GM18861 (cell line): ENCODE results near the gene PC.
"Not testable (repeated sequence)": the region's sequence is repeated elsewhere in the genome, so short reads cannot be mapped to it uniquely, and the experiment has no call there.

Experiments
- ATAC-seq: cut with Tn5 transposase; IDR thresholded peaks from one replicate; pipeline ENCODE4 v1.9.1; 2021; ENCODE audit not compliant: unreplicated experiment

Gene PC, protein sequence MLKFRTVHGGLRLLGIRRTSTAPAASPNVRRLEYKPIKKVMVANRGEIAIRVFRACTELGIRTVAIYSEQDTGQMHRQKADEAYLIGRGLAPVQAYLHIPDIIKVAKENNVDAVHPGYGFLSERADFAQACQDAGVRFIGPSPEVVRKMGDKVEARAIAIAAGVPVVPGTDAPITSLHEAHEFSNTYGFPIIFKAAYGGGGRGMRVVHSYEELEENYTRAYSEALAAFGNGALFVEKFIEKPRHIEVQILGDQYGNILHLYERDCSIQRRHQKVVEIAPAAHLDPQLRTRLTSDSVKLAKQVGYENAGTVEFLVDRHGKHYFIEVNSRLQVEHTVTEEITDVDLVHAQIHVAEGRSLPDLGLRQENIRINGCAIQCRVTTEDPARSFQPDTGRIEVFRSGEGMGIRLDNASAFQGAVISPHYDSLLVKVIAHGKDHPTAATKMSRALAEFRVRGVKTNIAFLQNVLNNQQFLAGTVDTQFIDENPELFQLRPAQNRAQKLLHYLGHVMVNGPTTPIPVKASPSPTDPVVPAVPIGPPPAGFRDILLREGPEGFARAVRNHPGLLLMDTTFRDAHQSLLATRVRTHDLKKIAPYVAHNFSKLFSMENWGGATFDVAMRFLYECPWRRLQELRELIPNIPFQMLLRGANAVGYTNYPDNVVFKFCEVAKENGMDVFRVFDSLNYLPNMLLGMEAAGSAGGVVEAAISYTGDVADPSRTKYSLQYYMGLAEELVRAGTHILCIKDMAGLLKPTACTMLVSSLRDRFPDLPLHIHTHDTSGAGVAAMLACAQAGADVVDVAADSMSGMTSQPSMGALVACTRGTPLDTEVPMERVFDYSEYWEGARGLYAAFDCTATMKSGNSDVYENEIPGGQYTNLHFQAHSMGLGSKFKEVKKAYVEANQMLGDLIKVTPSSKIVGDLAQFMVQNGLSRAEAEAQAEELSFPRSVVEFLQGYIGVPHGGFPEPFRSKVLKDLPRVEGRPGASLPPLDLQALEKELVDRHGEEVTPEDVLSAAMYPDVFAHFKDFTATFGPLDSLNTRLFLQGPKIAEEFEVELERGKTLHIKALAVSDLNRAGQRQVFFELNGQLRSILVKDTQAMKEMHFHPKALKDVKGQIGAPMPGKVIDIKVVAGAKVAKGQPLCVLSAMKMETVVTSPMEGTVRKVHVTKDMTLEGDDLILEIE

DNA sequence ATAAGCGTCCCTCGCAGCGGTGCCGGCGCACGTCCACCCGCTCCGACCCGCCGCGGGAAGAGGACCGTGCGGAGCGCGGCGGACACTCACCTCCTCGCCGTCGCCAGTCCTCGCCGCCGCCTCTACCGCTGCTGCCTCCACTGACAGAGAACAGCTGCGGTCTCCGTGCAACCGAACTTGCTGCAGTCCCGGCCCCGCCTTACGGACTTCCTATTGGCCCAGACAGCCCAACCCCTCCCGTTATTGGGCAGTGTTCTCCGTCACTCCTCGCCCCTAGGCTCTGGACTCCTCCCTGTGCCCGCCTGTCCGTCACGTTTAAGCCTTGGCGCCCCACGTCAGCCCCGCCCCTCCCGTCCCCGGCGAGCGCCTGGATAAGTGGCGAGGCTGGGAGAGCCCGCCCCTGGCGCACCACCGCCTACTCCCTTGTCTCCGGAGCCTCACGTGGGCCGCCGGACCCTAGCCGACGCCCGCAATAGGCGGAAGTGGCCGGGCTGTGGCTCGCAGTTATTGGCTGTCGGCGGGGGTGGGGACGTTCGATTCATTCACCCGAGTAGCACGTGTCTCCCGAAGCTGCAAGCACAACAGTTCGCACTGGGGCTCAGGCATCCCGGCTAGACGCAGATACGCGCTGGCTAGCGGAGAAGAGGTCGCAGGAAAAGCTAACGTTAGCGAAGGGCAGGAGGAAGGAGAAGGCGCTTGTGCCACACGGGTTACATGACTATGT is at the start of gene PC:
TSS of gene PC (minus strand) at position 152 of the 724 bp plus-strand sequence. CDS start 86,224 bp downstream, outside the sequence.
- no peak for ATAC-seq

DNA sequence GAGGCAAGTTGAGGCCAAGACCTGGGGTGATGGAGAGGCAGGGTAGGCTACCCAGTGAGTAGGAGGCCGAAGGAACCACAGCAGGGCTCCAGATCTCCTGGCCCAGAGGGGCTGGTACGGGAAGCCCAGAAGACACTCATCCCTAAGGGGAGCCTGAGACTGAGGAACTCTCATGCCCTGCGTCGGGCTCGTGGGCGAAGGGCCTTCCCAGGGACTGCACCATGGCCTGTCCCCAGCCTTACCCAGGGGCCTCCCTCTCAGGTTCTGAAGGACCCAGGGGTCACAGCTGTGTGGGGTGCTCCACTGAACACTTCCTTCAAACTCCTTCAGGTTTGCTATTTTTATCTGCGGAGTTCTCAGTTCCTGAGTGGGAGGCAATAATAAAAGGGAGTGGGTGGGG is 48.9 kb upstream of the PC start:
- ATAC-seq, result no peak

- no peak for ATAC-seq
These were observed 48.1 kb upstream of the PC start for GRCh38 chr11:67006029-67006884.

DNA sequence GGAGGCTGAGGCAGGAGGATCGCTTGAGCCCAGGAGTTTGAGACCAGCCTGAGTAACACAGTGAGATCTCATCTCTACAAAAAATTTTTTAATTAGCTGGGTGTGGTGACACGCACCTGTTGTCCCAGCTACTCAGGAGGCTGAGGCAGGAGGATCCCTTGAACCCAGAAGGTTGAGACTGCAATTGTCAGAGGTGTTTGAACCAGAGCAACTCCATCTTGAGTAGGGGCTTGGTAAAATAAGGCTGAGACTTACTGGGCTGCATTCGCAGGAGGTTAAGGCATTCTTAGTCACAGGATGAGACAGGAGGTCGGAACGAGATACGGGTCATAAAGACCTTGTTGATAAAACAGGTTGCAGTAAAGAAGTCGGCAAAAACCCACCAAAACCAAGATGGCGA is 47.0 kb upstream of the PC start:
- ATAC-seq, result not testable (repeated sequence)

DNA sequence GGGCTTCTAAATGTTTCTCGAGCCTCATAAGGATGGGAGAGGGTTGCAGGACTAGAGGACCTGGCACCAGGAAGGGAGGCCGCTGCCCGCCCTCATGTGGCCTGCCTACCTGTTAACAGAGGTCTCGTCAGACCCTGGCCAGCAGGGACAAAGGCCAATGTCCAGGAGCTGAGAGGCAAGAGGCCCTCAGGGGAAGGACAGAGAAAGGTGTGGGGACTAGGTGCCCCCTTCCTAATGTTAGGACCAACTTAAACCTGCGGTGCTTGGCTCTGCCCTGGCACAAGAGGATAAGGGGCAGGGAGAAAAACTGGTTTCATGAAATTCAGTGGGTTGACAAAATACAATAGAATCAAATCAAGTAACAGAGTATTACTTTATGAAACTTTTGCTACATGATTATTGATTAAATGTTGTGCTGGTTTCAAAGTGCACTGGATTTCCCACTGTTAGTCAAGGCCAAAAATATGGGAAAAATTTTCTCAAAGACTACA is 44.8 kb upstream of the PC start:
- no peak for ATAC-seq

DNA sequence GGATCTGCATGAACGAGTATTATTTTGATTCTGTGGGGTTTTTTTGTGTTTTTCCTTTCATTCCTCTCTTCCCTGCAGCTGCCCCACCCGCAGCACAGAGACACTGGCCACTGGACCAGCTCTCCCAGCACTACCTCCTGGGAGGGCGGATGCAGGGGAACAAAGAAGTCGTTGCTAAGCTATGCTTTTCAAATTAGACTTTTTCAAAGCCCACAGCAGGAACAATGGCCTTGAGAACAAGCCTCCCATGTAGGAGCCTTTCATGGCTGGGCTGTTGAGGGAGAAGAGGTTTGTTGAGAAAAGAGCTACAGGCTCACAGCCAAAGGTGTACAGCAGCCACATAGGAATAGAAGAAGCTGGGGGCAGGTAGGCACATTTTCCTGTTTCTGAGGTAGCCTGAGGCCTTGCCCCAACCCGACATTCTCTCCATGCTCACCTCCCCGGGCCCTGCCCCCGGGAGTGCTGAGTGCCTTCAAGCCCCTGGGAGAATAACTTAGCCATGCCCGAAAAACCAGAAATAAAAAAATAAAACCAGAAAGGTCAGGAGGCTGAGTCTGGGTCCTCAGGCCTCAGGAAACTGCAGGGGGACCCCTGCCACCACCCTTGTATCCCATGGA is 44.2 kb upstream of the PC start:
- ATAC-seq, result no peak

DNA sequence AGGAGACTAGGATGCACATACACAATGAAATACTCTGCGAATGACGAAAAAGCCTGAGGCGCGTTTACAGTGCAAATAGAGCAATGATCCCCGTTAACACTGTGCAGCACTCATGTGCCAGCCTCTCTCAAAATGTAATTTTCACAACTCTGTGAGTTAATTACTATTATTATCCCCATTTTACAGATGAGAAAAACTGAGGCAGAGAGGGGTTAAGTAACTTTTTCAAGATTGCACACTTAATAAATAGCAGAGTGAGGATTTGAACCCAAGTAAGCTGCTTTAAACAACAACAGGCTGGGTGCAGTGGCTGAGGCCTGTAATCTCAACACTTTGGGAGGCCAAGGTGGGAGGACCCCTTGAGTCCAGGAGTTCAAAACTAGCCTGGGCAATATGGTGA is 43.1 kb upstream of the PC start:
- ATAC-seq, result no peak

GRCh38 chr11:66999555-66999954 is 41.4 kb upstream of the PC start:
- no peak for ATAC-seq

DNA sequence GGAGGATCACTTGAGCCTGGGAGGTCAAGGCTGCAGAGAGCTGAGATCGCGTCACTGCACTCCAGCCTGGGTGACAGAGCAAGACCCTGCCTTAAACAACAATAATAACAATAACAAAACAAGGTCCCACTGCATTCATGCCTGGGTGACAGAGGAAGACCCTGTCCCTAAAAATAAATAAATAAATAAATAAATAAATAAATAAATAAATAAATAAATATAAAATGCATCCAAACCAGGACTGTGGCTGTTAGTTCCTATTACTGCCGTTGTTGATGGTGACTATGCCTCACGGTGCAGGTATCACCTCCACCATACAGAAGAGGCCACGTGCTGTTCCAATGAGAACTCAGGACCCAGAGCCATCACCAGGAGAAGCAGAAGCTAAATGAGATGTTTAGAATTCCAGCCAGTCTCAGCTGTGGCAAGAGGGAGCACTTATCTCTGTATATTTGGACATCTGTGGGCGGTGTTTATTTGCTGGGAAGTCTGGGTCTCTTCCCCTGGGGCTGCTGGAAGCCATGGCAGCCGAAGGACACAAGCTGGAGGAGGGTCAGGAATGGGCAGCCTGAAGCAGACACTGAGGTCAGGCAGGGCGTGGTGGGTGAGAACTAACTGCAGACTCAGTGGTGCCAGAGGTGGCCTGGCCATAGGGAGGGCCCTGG is 38.6 kb upstream of the PC start:
- no peak for ATAC-seq

DNA sequence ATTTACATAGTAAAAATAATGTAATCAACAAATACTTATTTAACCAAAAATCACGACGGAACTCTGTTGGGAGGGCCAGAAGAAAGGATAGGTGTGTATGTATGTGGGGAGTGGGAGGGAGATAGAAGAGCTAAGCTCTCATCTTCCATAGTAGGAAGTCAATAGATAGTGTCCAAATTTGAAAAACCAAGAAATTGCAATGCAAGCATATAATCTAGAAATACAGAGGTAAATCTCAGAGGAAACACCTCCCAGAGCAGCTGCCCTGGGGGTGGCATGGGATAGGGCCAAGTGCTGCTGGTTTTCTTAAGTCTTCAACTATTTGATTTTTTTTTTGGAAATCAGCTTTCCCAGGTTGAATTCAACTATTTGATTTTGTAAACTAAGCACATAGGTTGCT is 33.9 kb upstream of the PC start:
- no peak for ATAC-seq

- ATAC-seq, result not testable (repeated sequence)
These were observed 31.2 kb upstream of the PC start for GRCh38 chr11:66989360-66989759.

DNA sequence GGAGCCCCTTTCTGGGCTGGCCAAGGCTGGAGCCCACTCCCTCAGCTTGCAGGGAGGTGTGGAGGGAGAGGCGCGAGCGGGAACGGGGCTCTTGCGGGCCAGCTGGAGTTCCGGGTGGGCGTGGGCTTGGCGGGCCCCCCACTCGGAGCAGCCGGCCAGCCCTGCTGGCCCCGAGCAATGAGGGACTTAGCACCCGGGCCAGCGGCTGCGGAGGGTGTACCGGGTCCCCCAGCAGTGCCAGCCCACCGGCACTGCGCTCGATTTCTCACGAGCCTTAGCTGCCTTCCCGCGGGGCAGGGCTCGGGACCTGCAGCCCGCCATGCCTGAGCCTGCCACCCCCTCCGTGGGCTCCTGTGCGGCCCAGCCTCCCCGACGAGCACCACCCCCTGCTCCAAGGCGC is 30.6 kb upstream of the PC start:
- not testable (repeated sequence) for ATAC-seq

DNA sequence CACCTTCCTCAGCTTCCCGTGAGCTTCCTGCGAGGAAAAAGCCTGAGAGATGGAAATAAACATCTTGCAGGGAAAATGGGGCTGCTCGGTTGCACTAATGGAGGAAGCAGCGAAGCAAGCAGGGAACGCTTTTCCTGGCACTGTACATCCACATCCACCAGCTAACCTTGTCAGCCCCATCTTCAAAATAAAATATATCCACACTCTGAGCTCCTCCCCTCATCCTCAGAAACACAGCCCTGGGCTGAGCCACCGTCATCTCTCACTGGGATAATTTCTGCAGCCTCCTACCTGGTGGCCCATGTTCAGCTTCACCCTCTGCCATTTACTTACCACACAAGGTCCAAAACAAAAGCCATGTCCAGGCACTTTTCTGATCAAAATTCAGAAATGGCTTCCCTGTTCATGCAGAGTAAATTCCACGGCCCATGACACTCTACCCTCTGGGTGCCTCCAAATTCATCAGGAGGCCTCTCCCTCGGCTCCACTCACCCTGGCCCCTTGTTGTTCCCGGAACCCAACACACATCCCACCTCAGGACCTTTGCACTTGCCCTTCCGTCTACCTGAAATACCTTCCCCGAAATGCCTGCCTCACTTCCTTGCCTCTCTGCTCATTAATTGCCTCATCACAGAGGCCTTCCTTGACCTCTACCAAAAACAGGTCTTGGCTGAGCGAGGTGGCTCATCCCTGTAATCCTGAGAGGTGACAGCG is 29.9 kb upstream of the PC start:
- no peak for ATAC-seq

- no peak for ATAC-seq
These were observed 29.0 kb upstream of the PC start for GRCh38 chr11:66987158-66987620.

DNA sequence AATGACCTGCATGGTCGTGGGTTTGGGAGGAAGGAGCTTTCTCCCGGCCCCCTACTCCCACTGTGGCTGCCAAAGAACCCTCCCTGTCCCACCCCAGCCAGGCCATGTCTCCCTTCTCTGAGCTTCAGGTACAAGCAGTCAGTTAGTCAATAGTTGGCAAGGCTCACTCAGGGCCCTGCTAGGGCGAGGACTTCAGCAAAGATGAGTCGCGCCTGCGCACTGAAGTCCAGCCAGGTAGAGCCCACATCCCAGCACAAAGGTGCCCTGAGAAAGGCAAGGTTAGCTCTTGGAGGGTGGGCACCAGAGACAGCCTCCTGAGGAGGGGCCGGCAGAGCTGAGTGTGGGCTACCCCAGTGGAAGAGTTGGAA is 28.0 kb upstream of the PC start:
- ATAC-seq, result no peak

GRCh38 chr11:66985508-66986177 is 27.5 kb upstream of the PC start:
- ATAC-seq, result no peak

GRCh38 chr11:66983275-66983924 is 25.2 kb upstream of the PC start:
- no peak for ATAC-seq
